Pancreas (tissue), 10 donors: ENCODE results near the gene SHOX. TPM values are rescaled to one million over a fixed set of nuclear protein-coding genes. Genes with fewer than 3 reads are reported as not detected.
"Not testable (repeated sequence)": the region's sequence is repeated elsewhere in the genome, so short reads cannot be mapped to it uniquely, and the experiment has no call there.

Experiments
- ATAC-seq, 4 donors: fragments of 200-7000 bp; cut with Tn5 transposase; one replicate each; pipeline versions ENCODE4 v1.8.0 to v1.9.1; 2020; ENCODE audit warnings: mild to moderate bottlenecking in 4 of 4, moderate library complexity in 4 of 4
- DNase-seq, 6 donors: peaks; one replicate each; pipeline ENCODE4 v3.0.0-alpha.2; 2020
- FAIRE-seq: peaks from 2 replicates; lab custom pipeline; 2012; peaks lifted over from hg19 to GRCh38; lab: Jason Lieb, UNC
- H3K27ac ChIP-seq, 4 donors: fragments of 200-600 bp; sonication (generic); 1 replicate in 3 of 4; 2 replicates in 1 of 4; pipeline versions ENCODE4 v1.5.0 to v1.8.0; 2020
- H3K27me3 ChIP-seq, 4 donors: fragments of 200-600 bp; one replicate each; pipeline ENCODE4 v1.8.0; 2021
- H3K36me3 ChIP-seq, 3 donors: fragments of 200-600 bp; sonication (generic) in 1 of 3; one replicate each; pipeline versions ENCODE4 v1.5.0 to v1.8.0; 2020 to 2021
- H3K4me1 ChIP-seq, 3 donors: fragments of 200-600 bp; one replicate each; pipeline ENCODE4 v1.8.0; 2021
- H3K4me3 ChIP-seq, 4 donors: fragments of 200-600 bp; sonication (generic) in 2 of 4; one replicate each; pipeline versions ENCODE4 v1.5.0 to v1.8.0; 2020 to 2021
- H3K9me3 ChIP-seq, 4 donors: fragments of 200-600 bp; one replicate each; pipeline ENCODE4 v1.8.0; 2021
- WGBS, 2 donors: extraction: QIAGEN DNeasy Blood & Tissue Kit; methylation state at CpG; one replicate each; pipeline ENCODE4 v1.1.7; 2013; 5-methylcytosine and 5-hydroxymethylcytosine counted together
- intact Hi-C, 3 donors: fragments of 100-400 bp; cut with DNase I; formaldehyde crosslinking; loops; one replicate each; pipeline versions ENCODE4 v1.11.1 to v1.14.2; 2022
- polyA plus RNA-seq, 2 donors: library from polyadenylated mRNA; stranded (reverse); fragments of 200-250 nt; gene quantifications; one replicate each; pipeline ENCODE4 v1.2.3, GENCODE V29; 2013
- total RNA-seq, 6 donors: library from RNA; stranded (reverse); fragmentation: NEBNext Ultra II Directional in 4 of 6; extraction: Animal tissue kit (Norgen Biotek cat#: 25700) in 4 of 6; gene quantifications; one replicate each; pipeline versions ENCODE4 v1.2.1 to v1.2.4, GENCODE V29; 2021 to 2023
- TF ChIP-seq, protein P1 (sequence below), 4 donors: fragments of 200-600 bp; sonication (generic) in 3 of 4; IDR thresholded peaks; one replicate each; pipeline versions ENCODE4 v1.5.0 to v1.8.0; 2021; ENCODE audit warnings: antibody characterized with exemption in 4 of 4
- donor health status: healthy with polysubstance abuse.
- donor health status: DM: no; HTN: no; CAD: no; lungs with moderate emphysema.
- donor health status: DM: no; HTN: no; CAD: no.
- donor health status: control.
- donor health status: control.
- donor health status: Bipolar disorder and iron deficiency.
- donor health status: DM: yes; HTN: yes; CAD: no.
- donor health status: DM: no; HTN: no; CAD: no.
- donor health status: DM: no; HTN: no; CAD: no.
- donor health status: DM: yes; HTN: yes; CAD: no.

SHOX gene
- total and polyA plus RNA-seq, 8 donors = not detected

DNA sequence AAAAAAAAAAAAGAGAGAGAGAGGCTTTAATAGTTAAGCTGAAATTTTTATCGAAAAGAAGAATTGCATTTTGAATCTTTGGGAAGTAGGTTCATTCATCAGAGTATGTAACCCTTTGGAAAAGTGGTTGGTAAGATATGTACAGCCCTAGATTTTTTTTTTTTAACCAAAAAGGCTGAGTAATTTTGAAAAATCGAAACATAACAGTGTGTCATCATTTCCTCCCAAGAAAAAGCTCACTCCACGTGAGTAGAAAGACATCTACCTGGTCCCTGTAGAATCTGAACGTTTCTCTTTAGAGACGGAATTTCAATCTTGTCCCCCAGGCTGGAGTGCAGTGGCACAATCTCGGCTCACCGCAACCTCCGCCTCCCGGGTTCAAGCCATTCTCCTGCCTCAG is 16.2 kb downstream of the SHOX start:
- ATAC-seq (no peak), FAIRE-seq (no peak), DNase-seq (no peak)
- TF ChIP-seq, protein P1, sequence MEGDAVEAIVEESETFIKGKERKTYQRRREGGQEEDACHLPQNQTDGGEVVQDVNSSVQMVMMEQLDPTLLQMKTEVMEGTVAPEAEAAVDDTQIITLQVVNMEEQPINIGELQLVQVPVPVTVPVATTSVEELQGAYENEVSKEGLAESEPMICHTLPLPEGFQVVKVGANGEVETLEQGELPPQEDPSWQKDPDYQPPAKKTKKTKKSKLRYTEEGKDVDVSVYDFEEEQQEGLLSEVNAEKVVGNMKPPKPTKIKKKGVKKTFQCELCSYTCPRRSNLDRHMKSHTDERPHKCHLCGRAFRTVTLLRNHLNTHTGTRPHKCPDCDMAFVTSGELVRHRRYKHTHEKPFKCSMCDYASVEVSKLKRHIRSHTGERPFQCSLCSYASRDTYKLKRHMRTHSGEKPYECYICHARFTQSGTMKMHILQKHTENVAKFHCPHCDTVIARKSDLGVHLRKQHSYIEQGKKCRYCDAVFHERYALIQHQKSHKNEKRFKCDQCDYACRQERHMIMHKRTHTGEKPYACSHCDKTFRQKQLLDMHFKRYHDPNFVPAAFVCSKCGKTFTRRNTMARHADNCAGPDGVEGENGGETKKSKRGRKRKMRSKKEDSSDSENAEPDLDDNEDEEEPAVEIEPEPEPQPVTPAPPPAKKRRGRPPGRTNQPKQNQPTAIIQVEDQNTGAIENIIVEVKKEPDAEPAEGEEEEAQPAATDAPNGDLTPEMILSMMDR (IDR thresholded peaks at IDR 0.05) = no peak
- no peak overlapping the region for H3K27ac ChIP-seq
- H3K36me3 ChIP-seq = no peaks in the 10 kb centered on the region
- H3K4me3 ChIP-seq = no peak overlapping the region
- intact Hi-C loops = no loop called here
- peaks cover 0 to 3% (median 0%) of the 10 kb centered on the region in 4 donors for H3K27me3 ChIP-seq
- no peaks in the 10 kb centered on the region for H3K4me1 ChIP-seq
- H3K9me3 ChIP-seq = no peaks in the 10 kb centered on the region
- WGBS, 2 donors = 54 to 67% methylated on average over 8 to 9 of the region's 9 CpGs

- Histone ChIP-seq H3K4me3 (no peak overlapping the region), H3K4me1 (no peaks in the 10 kb centered on the region), H3K36me3 (no peaks in the 10 kb centered on the region), H3K27me3 (peaks cover 0 to under 1% (median 0%) of the 10 kb centered on the region in 4 donors), H3K9me3 (no peaks in the 10 kb centered on the region), H3K27ac (no peak overlapping the region)
- FAIRE-seq = no peak
- ATAC-seq = no peak
- intact Hi-C loops = no loop called here
- TF ChIP-seq, protein P1 (IDR thresholded peaks at IDR 0.05) = no peak
- WGBS, 2 donors = 67 to 71% methylated on average over 15 of the region's 15 CpGs
- peak in 1 of 6 donors; percentile 15 for DNase-seq
Observed at GRCh38 chrX:649166-649565, 18.6 kb downstream of the SHOX start.

GRCh38 chrX:650324-650723 is 19.7 kb downstream of the SHOX start:
- no peaks in the 10 kb centered on the region for H3K4me1 ChIP-seq
- H3K4me3 ChIP-seq = no peak overlapping the region
- intact Hi-C loops = no loop called here
- H3K36me3 ChIP-seq = no peaks in the 10 kb centered on the region
- no peaks in the 10 kb centered on the region for H3K27me3 ChIP-seq
- TF ChIP-seq, protein P1 (IDR thresholded peaks at IDR 0.05) = no peak
- 67 to 76% methylated on average over 15 of the region's 15 CpGs for WGBS, 2 donors
- no peak overlapping the region for H3K27ac ChIP-seq
- H3K9me3 ChIP-seq = no peaks in the 10 kb centered on the region
- FAIRE-seq (no peak), DNase-seq (peak in 1 of 6 donors; percentile 29), ATAC-seq (no peak)

DNA sequence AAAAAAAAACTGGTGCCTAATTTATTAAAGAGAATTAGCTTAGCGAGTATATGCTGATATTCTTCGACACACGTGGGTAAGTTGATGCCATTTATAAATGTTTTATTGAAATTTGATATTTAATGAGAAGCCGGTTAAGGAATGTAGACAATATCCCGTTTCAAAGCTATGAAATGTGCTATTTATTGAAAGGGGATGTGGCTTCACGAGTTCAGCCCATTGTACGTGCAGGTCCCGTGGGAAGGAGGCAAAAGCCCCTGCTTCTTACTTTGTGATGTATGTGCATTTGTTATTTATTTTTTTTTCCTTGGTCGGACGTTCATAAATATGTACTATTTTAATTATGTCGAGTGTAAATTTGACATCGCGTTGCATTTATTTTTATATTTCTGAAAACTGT is 20.2 kb downstream of the SHOX start:
- no peak overlapping the region for H3K4me3 ChIP-seq
- H3K27ac ChIP-seq = no peak overlapping the region
- TF ChIP-seq, protein P1 (IDR thresholded peaks at IDR 0.05) = no peak
- intact Hi-C loops = no loop called here
- no peak for DNase-seq
- no peaks in the 10 kb centered on the region for H3K36me3 ChIP-seq
- H3K4me1 ChIP-seq = no peaks in the 10 kb centered on the region
- H3K9me3 ChIP-seq = no peaks in the 10 kb centered on the region
- WGBS, 2 donors = 63 to 72% methylated on average over 13 of the region's 13 CpGs
- H3K27me3 ChIP-seq = no peaks in the 10 kb centered on the region
- no peak for ATAC-seq
- no peak for FAIRE-seq

DNA sequence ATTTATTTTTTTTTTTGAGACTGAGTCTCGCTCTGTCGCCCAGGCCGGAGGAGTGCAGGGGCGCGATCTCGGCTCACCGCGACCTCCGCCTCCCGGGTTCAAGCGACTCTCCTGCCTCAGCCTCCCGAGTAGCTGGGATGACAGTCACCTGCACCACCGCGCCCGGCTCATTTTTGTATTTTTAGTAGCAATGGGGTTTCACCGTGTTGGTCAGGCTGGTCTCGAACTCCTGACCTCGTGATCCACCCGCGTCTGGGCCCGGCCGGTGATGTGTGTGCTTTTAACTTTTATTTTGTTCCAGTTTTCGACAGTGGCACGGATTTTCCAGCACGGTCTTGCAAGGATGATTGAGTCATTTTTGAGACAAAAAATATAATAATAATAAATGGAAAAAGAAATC is 21.3 kb downstream of the SHOX start:
- H3K27ac ChIP-seq, intact Hi-C loops, H3K27me3 ChIP-seq, ATAC-seq, H3K9me3 ChIP-seq, FAIRE-seq, H3K4me1 ChIP-seq, H3K4me3 ChIP-seq, H3K36me3 ChIP-seq: not testable (repeated sequence)
- DNase-seq = peak in 1 of 6 donors; percentile 20
- 70 to 78% methylated on average over 25 of the region's 25 CpGs for WGBS, 2 donors
